Activated CD8-positive, alpha-beta memory T cell treated with anti-CD3 and anti-CD28 coated beads for 48 hours (primary cell): ENCODE data around the gene RASSF1.

Experiments used
- DNase-seq, 3 experiments: peaks; one replicate each; pipeline ENCODE4 v3.0.0-alpha.2; 2020; ENCODE audit warnings: low read depth in 2 of 3, low spot score in 2 of 3

Gene RASSF1

DNA sequence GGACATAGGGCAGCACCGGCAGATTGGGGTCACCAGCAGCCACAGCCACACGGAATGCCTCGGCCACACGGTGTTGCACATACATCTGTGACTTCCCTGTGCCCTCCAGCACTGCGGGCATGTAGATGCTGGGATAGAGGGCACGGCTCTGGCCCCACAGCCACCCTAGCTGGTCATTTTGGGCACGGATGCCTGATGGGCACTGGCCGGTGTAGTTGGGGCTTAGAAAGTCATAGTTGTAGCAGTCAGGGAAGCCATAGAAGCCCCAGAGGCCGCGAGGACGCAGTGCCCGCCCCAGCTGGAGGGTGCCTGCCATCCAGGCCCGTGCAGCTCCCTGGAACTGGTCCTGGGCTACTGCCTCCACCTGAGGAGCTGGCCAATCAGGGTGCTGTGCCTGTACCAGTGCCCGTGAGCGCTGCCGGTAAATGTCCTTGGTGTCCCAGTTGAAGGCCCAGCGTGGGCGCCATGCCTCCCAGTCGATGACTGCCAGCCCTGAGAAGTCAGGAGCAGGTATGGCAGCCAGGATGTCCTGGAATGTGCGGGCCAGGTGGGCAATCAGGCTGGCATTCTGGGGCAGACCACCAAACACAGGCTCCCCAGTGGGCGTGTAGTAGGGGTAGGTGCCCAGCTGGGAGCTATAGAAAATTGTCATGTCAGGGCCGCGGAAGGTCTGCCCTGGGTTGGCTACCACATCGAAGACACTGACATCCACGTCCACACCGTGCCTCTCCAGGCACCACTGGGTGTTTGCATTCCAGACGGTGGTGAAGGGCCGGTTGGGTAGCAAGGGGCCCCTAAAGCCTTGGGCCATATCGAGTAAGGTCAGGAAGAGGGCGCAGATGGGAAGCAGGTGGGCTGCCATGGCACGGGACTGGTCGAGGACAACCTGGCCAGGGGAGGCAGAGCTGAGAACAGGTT lies 38.3 kb downstream of the RASSF1 start:
- DNase-seq: no peak

- no peak for DNase-seq
These were observed 39.9 kb downstream of the RASSF1 start for GRCh38 chr3:50300681-50301254.

GRCh38 chr3:50299929-50300680 lies 40.5 kb downstream of the RASSF1 start:
- no peak for DNase-seq

DNA sequence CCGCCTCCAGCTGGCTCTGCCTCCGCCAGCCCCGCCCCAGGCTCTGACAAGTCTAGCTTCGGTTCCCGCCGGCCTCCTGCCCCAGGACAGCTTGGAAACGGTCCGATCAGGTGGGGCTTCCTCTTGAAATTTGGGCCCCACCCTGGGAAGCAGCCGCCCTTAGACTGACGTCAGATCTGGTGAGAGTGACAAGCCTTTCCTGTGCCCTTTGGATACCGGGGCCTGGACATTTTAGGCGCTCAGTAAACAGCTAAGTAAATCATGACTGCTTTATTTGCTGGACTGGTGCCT lies 41.1 kb downstream of the RASSF1 start:
- no peak for DNase-seq

DNA sequence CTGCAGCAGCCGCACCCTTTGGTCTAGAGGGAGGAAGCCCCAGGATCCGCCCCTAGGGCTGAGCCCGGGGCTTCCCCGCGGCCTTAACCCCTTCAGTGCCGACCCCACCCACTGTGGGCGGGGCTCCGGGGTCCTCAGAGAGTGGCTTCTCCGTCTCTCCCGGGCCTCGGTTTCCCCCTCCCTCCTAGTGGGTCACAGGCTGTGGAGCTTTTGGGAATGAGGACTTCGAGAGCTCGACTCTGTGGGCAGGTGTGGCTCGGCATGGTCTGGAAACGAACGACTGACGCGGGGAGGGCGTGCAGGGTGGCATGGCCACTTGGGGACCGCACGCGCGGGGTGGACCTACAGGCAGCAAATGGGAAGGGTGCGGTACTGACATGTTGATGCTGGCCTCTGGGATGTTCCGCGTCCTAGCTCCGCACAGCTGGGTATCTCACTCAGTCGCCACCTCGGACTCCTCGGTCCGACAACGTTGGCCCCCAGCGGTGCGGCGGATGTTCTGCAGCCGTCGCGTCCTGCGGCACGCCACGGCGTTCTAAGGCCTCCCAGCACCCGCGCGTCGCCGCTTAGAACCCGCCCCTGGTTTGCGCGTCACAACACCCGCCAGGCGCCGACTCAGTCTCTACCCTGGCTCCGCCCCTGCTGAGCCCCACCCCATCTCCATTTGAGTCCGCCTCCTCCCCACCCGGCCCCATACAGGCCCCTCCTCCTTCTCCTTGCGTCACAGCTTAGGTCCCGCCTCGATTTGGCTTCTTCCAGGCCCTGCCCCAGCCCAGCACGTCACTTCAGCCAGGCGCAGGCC lies 41.6 kb downstream of the RASSF1 start, which contains the start of the genes HYAL3 and NAA80:
TSS of gene HYAL3 (minus strand) at position 570 of the 802 bp plus-strand sequence. CDS start 3,803 bp downstream, outside the sequence.
TSS of gene NAA80 (minus strand) at position 570 of the 802 bp plus-strand sequence. CDS start 1,942 bp downstream, outside the sequence.
- DNase-seq: peak; percentile 96 to 98 (median 96)

- DNase-seq: no peak
These were observed 42.5 kb downstream of the RASSF1 start for GRCh38 chr3:50297896-50298725.

DNA sequence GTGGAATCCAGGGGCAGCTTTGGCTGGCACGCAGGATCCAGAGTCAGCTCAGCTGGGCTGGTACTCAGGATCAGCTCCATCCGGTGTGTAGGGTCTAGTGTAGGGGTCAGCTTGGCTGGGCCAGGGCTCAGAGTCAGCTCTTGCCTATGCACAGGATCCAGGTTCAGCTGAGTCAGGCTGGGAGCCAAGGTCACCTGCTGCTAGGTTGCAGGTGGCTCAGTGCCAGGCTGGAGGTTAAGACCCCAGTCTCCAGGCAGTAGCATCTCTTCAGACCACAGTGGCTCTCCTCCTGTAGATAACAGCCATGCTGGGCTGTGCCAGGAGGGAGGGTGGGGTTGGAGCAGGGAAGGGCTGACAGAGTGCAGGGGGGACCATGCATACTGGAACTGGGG lies 43.3 kb downstream of the RASSF1 start:
- DNase-seq: no peak

GRCh38 chr3:50296721-50297383 lies 43.8 kb downstream of the RASSF1 start:
- DNase-seq: no peak

GRCh38 chr3:50295553-50296431 lies 44.8 kb downstream of the RASSF1 start:
- no peak for DNase-seq

DNA sequence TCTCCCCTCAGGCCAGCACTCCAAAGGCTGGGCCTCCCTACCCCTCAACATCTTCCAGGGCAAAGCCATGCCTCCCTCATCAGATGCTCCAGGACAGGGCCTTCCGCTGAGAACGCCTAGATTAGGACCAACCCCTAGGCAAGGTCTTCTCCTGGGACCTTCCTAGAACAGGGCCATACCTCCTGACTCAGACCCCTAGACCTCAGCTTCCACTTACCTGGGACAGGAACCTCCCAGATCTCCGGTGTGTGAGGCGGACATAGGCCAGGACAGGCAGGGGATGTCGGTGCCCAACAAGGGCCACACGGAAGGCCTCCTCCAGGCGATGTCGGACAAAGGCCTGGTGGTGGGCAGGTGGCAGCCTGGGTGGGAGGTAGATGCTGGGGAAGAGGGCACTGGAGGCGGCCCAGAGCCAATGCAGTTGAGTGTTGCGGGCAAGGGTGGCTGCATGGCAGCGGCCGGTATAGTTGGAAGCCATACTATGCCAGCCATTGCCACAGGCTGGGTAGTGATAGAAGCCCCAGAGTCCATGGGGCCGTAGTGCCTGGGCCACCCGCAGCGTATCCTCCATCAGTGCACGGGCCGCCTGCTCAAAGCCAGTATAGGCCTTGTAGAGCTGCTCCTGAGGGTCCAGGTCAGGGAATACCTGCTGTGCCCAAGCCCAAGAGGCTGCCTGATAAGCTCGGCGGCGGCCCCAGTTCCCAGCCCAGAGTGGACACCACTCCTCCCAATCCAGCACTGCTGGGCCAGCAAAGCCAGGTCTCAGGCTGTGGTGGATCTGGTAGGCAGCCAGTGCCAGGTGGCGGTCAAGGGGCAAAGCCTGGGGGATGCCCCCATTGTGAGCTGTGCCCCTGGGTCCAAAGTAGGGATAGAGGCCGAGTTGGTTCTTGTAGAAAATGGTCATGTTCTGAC lies 45.9 kb downstream of the RASSF1 start:
- DNase-seq: no peak

- DNase-seq: no peak
These were observed 46.5 kb downstream of the RASSF1 start for GRCh38 chr3:50294089-50294488.

DNA sequence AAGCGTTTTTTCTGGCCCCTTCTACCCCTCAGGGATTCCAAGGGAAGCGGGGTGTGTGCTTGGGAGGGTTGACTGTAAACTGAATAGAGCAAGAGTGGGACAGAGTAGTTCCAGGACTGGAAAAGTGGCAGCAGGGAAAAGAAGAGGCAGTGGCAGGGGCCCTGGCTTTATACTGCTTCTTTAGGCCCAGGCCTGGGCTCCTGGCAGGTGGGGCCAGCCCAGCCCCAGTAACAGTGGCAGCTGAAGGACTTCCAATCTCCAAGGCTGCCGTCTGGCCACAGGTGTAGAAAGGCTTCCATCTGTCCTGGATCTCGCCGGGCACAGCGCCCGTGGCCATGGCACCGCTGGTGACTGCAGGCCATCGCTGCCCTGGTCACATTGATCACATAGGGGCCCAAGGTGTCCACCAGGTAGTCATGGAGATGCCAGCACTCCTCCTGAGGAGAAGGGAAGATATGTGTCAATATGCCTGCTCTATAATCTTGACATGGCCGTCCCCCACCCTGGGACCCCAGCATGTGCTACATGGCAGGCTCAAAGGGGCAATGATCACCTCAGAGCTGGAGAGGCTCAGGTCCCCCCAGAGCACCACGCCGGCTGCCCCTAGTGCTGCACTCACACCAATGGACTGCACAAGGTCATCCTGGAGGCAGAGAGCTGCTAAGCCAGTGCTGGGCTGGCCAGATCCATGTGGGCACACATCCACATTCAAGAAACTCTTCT lies 47.4 kb downstream of the RASSF1 start:
- no peak for DNase-seq

GRCh38 chr3:50292159-50293078 lies 48.2 kb downstream of the RASSF1 start, which contains the start of gene IFRD2:
IFRD2 (minus strand) TSS chr3:50292429; CDS start chr3:50292274, 155 bp downstream.
- DNase-seq: peak; percentile 77 to 88 (median 80)

GRCh38 chr3:50290161-50290641 lies 50.4 kb downstream of the RASSF1 start:
- no peak for DNase-seq

DNA sequence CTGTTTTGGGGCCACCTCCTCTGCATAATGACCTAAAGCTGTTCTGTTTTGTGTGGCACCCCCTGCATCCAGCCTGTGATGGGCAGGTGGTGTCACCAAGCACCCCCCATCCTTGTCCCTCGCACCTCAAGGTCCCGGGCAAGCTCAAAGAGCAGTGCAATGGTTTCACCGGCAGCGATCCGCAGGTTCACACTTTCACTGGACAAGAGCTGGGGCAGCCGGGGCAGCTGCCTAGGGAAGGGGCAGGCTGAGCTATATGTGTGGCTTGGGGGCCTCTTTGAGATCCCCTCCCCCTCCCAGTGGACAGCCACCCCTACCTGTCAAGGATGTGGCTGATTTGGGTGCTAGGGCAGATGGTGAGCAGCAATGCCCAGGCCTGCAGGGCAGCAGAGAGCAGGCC lies 51.5 kb downstream of the RASSF1 start:
- no peak for DNase-seq
